Measurements from ENCODE around the gene SLC9A9. TPM values are rescaled to one million over a fixed set of nuclear protein-coding genes. Genes with fewer than 3 reads are reported as not detected.

The SLC9A9 gene
- total and polyA plus RNA-seq, 2 experiments from 2014 or later = 2.2 to 6.8 TPM

GRCh38 chr3:143590660-143591059, 257.6 kb downstream of the SLC9A9 start:
- Histone ChIP-seq H3K4me3 (no peak overlapping the region), H3K9me2 (replicated peaks; ENCODE audit: insufficient read depth) (no peaks in the 10 kb centered on the region), H3K27ac (no peak overlapping the region), H3K4me1 (ENCODE audit: insufficient read depth) (peaks cover 18% of the 10 kb centered on the region), H3K9me3 (ENCODE audit: low read depth) (no peaks in the 10 kb centered on the region), H3K79me2 (no peaks in the 10 kb centered on the region), H3K27me3 (no peaks in the 10 kb centered on the region), H3K36me3 (replicated peaks; ENCODE audit: insufficient read depth, low read depth) (no peaks in the 10 kb centered on the region), H4K20me1 (ENCODE audit: insufficient read depth, poor library complexity, severe bottlenecking) (no peaks in the 10 kb centered on the region), H2AFZ (peak overlapping the region; percentile 4), H3K4me2 (no peak overlapping the region)
- DNase-seq (ENCODE audit: low spot score) = no peak
- TF ChIP-seq EZH2phosphoT487 (IDR thresholded peaks at IDR 0.05; ENCODE audit: low read depth, severe bottlenecking, unreplicated experiment) = no peak
- 56% methylated on average over 3 of the region's 3 CpGs for WGBS (ENCODE audit: low lambda C conversion rate, missing lambda C conversion rate)

DNA sequence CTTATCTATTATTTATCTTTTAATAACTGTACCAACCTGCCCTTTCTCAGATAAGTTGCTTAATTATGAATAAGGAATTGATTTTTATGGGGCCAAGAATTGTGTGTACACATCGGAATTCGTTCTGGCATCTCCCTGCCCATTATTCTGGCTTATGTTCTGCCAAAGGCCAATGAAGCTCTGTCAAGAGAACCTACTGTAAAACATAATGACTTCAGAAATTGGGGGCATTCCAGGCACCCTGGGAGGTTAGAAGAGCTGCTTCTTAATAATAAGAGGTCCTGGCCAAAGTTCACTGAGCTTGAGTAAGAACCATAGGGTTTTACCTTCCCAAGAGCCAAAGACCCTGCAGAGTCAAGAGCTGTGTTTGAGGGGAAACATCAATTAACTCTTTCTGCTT, 261.7 kb downstream of the SLC9A9 start:
- WGBS (ENCODE audit: low lambda C conversion rate, missing lambda C conversion rate) = 80% methylated on average over 2 of the region's 2 CpGs
- peaks cover 3% of the 10 kb centered on the region for H3K4me1 ChIP-seq (ENCODE audit: insufficient read depth)
- H3K9me2 ChIP-seq (replicated peaks; ENCODE audit: insufficient read depth) = no peaks in the 10 kb centered on the region
- no peak for TF ChIP-seq EZH2 (IDR thresholded peaks at IDR 0.05; ENCODE audit: borderline replicate concordance)
- no peak for TF ChIP-seq EZH2phosphoT487 (IDR thresholded peaks at IDR 0.05; ENCODE audit: low read depth, severe bottlenecking, unreplicated experiment)
- no peak for TF ChIP-seq CTCF (IDR thresholded peaks at IDR 0.05; ENCODE audit: poor library complexity)
- H3K27ac ChIP-seq = no peak overlapping the region
- no peak overlapping the region for H3K4me3 ChIP-seq
- no peaks in the 10 kb centered on the region for H3K27me3 ChIP-seq
- H3K36me3 ChIP-seq (replicated peaks; ENCODE audit: insufficient read depth, low read depth) = no peaks in the 10 kb centered on the region
- no peak overlapping the region for H3K4me2 ChIP-seq
- no peaks in the 10 kb centered on the region for H3K79me2 ChIP-seq
- DNase-seq (ENCODE audit: low spot score) = no peak
- H4K20me1 ChIP-seq (ENCODE audit: insufficient read depth, poor library complexity, severe bottlenecking) = no peaks in the 10 kb centered on the region
- H2AFZ ChIP-seq = no peak overlapping the region
- H3K9me3 ChIP-seq (ENCODE audit: low read depth) = no peaks in the 10 kb centered on the region

DNA sequence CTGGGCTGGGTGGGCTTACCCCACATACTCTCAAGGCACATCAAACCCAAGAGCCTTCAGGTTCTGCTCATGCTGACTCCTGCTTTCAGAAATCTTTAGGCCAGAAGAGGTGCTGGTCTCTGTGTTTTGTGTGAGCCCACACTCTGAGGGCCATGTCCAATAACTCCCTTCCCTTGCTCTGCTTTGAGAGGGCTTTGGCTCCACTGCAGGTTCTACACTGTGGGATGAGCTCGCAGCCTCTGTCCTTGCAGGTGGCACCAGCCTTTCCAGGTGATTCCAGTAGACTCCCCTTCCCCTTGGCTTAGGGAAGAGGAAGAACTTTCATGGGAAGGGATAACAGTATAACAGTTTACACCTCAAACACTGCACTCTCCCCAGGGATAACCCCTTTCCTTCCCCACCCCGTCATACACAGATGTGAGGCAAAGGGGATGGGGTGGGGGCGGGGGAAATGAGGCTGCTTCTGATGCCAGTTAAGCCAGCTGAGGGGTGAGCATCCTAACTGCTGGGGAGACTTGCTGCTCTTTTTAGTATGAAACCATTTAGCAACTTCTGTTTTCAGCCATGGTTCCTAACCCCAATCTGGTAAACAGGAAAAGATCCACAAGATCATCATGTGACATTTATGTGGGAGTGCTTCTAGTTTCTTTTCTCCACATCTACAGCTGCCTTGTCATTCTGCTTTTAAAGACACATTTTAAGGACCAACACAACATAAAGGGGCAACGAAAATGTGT, 262.4 kb downstream of the SLC9A9 start:
- Histone ChIP-seq H3K4me1 (ENCODE audit: insufficient read depth) (peaks cover 3% of the 10 kb centered on the region), H3K9me3 (ENCODE audit: low read depth) (no peaks in the 10 kb centered on the region), H3K4me2 (no peak overlapping the region), H3K27me3 (no peaks in the 10 kb centered on the region), H4K20me1 (ENCODE audit: insufficient read depth, poor library complexity, severe bottlenecking) (no peaks in the 10 kb centered on the region), H3K9me2 (replicated peaks; ENCODE audit: insufficient read depth) (no peaks in the 10 kb centered on the region), H3K79me2 (no peaks in the 10 kb centered on the region), H3K36me3 (replicated peaks; ENCODE audit: insufficient read depth, low read depth) (no peaks in the 10 kb centered on the region), H2AFZ (no peak overlapping the region), H3K27ac (no peak overlapping the region), H3K4me3 (no peak overlapping the region)
- TF ChIP-seq EZH2phosphoT487 (IDR thresholded peaks at IDR 0.05; ENCODE audit: low read depth, severe bottlenecking, unreplicated experiment) = no peak
- TF ChIP-seq EZH2 (IDR thresholded peaks at IDR 0.05; ENCODE audit: borderline replicate concordance) = no peak
- no peak for TF ChIP-seq CTCF (IDR thresholded peaks at IDR 0.05; ENCODE audit: poor library complexity)
- WGBS (ENCODE audit: low lambda C conversion rate, missing lambda C conversion rate) = 92% methylated on average over 4 of the region's 4 CpGs
- DNase-seq (ENCODE audit: low spot score) = no peak

GRCh38 chr3:143584474-143584873, 263.8 kb downstream of the SLC9A9 start:
- Histone ChIP-seq H3K9me3 (ENCODE audit: low read depth) (no peaks in the 10 kb centered on the region), H3K4me1 (ENCODE audit: insufficient read depth) (peaks cover 3% of the 10 kb centered on the region), H3K27ac (no peak overlapping the region), H3K36me3 (replicated peaks; ENCODE audit: insufficient read depth, low read depth) (no peaks in the 10 kb centered on the region), H3K4me2 (no peak overlapping the region), H3K79me2 (no peaks in the 10 kb centered on the region), H4K20me1 (ENCODE audit: insufficient read depth, poor library complexity, severe bottlenecking) (no peaks in the 10 kb centered on the region), H3K4me3 (no peak overlapping the region), H3K9me2 (replicated peaks; ENCODE audit: insufficient read depth) (no peaks in the 10 kb centered on the region), H2AFZ (no peak overlapping the region), H3K27me3 (no peaks in the 10 kb centered on the region)
- TF ChIP-seq EZH2phosphoT487 (IDR thresholded peaks at IDR 0.05; ENCODE audit: low read depth, severe bottlenecking, unreplicated experiment) (no peak), CTCF (IDR thresholded peaks at IDR 0.05; ENCODE audit: poor library complexity) (no peak), EZH2 (IDR thresholded peaks at IDR 0.05; ENCODE audit: borderline replicate concordance) (no peak)
- DNase-seq (ENCODE audit: low spot score) = no peak
- 93% methylated on average over 1 of the region's 1 CpG for WGBS (ENCODE audit: low lambda C conversion rate, missing lambda C conversion rate)
